Thyroid gland (tissue), 4 donors: ENCODE data around the gene LRPPRC. TPM values are rescaled to one million over a fixed set of nuclear protein-coding genes. Genes with fewer than 3 reads are reported as not detected.

ENCODE experiments used
- DNase-seq, 2 donors: peaks; one replicate each; pipeline ENCODE4 v3.0.0-alpha.2; 2019
- H3K27ac ChIP-seq, 3 donors: fragments of 200-600 bp; sonication (generic); 1 replicate in 2 of 3; 2 replicates in 1 of 3; pipeline ENCODE4 v1.5.1; 2016 to 2019; ENCODE audit warnings: mild to moderate bottlenecking in 1 of 3, moderate library complexity in 1 of 3
- H3K27me3 ChIP-seq: fragments of 200-600 bp; sonication (generic); one replicate; pipeline ENCODE4 v1.5.1; 2019
- H3K36me3 ChIP-seq, 2 donors: fragments of 200-600 bp; sonication (generic); one replicate each; pipeline ENCODE4 v1.5.1; 2016 to 2019
- H3K4me1 ChIP-seq, 2 donors: fragments of 200-600 bp; sonication (generic); one replicate each; pipeline ENCODE4 v1.5.1; 2017 to 2019
- H3K4me3 ChIP-seq, 3 donors: fragments of 200-600 bp; sonication (generic); replicated peaks in 1 of 3; 1 replicate in 2 of 3; 2 replicates in 1 of 3; pipeline ENCODE4 v1.5.1; 2016; ENCODE audit warnings: mild to moderate bottlenecking in 1 of 3
- H3K9me3 ChIP-seq: fragments of 200-600 bp; sonication (generic); one replicate; pipeline ENCODE4 v1.5.1; 2017
- POLR2A ChIP-seq, 2 donors: fragments of 450-650 bp; IDR thresholded peaks; one replicate each; pipeline ENCODE4 v1.6.1; 2017; ENCODE audit warnings: antibody characterized with exemption in 2 of 2, mild to moderate bottlenecking in 2 of 2, moderate library complexity in 1 of 2
- WGBS, 2 donors: methylation state at CpG; one replicate each; pipeline ENCODE4 v1.1.5; 2017; 5-methylcytosine and 5-hydroxymethylcytosine counted together
- intact Hi-C: fragments of 100-400 bp; cut with DNase I; formaldehyde crosslinking; loops from one replicate; pipeline ENCODE4 v1.15.1; 2023
- total RNA-seq, 4 donors: library from RNA; depleted of rRNA; stranded (reverse); fragments of >200 nt; gene quantifications; one replicate each; pipeline ENCODE4 v1.2.3, GENCODE V29; 2016
- TF ChIP-seq, protein P1 (sequence below), 6 experiments: fragments of 200-600 bp in 3 of 6; fragments of 450-650 bp in 3 of 6; sonication (generic) in 3 of 6; IDR thresholded peaks; one replicate each; pipeline ENCODE4 v1.5.1; 2016 to 2019; ENCODE audit warnings: antibody characterized with exemption in 6 of 6, mild to moderate bottlenecking in 2 of 6, inconsistent platforms in 1 of 6, moderate library complexity in 1 of 6

Gene LRPPRC
- total RNA-seq, 4 donors from 2014 or later, result 47.5 to 79.3 (median 54.9) TPM

DNA sequence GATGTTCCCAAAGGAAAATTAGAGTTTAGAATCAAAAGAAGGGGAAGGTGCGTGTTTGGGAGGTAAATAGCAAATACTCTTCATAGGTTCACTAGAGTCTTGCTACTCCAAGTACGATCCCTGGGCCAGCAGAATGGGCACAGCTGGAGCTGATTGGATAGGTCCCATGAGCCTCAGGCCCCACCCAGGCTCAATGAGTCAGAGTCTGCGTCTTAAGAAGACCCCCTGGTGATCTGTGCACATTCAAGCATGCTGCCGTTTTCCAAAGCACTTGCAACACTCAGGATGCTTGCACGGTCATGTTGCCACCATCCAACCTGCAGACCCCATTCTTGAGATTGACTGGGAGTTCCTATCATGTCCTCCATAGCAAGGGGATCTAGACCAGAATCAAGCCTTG, 116.5 kb downstream of the LRPPRC start:
- no peaks in the 10 kb centered on the region for H3K27me3 ChIP-seq
- intact Hi-C loops, result loop anchor here (10.0 kb wide), 1 partner anchor 1076 kb away; no protein-coding TSS in a partner anchor
- WGBS, 2 donors, result 63 to 70% methylated on average over 5 of the region's 5 CpGs
- no peak for TF ChIP-seq POLR2A (IDR thresholded peaks at IDR 0.05)
- TF ChIP-seq, protein P1, sequence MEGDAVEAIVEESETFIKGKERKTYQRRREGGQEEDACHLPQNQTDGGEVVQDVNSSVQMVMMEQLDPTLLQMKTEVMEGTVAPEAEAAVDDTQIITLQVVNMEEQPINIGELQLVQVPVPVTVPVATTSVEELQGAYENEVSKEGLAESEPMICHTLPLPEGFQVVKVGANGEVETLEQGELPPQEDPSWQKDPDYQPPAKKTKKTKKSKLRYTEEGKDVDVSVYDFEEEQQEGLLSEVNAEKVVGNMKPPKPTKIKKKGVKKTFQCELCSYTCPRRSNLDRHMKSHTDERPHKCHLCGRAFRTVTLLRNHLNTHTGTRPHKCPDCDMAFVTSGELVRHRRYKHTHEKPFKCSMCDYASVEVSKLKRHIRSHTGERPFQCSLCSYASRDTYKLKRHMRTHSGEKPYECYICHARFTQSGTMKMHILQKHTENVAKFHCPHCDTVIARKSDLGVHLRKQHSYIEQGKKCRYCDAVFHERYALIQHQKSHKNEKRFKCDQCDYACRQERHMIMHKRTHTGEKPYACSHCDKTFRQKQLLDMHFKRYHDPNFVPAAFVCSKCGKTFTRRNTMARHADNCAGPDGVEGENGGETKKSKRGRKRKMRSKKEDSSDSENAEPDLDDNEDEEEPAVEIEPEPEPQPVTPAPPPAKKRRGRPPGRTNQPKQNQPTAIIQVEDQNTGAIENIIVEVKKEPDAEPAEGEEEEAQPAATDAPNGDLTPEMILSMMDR (IDR thresholded peaks at IDR 0.05), result no peak
- no peak overlapping the region for H3K27ac ChIP-seq
- peaks cover 0 to 4% of the 10 kb centered on the region in 2 donors for H3K4me1 ChIP-seq
- H3K36me3 ChIP-seq, result no peaks in the 10 kb centered on the region
- H3K4me3 ChIP-seq, result no peak overlapping the region
- no peaks in the 10 kb centered on the region for H3K9me3 ChIP-seq
- DNase-seq, result no peak

DNA sequence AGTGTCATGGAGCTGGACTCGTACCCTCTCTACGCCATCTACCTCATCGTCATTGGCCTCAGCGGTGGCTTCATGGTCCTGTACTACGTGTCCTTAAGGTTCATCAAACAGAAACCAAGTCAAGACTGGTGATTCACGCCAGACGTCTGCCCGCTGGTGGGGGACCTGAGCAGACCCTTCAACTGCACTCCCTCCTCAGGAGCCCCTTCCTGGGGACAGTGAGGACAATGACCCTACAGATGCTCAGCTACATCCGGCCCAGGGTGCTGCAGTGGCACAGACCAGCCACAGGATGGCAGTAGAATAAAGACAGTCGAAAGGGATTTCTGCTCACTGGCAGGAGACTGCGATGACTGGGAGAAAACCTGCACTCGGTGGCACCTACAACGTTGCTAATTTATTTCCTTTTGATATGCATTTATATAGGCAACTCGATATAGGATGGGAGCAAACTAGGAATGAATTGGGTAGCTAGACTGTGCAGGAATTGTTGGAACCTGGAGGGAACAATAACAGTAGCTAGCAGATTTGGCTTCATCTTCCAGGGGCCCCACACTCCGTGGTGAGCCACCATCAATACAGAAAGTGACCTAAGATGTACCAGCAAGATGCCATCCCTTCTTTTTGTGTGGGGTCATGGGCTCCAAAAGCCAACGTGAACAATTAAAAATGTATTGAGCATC, 117.9 kb downstream of the LRPPRC start:
- TF ChIP-seq, protein P1 (IDR thresholded peaks at IDR 0.05), result peak; percentile 79 to 97 (median 84)
- no peak for TF ChIP-seq POLR2A (IDR thresholded peaks at IDR 0.05)
- intact Hi-C loops, result loop anchor here (10.0 kb wide), 1 partner anchor 1077 kb away; no protein-coding TSS in a partner anchor
- no peaks in the 10 kb centered on the region for H3K9me3 ChIP-seq
- peak; percentile 59 to 67 for DNase-seq
- no peak overlapping the region for H3K4me3 ChIP-seq
- 33 to 38% methylated on average over 16 of the region's 16 CpGs for WGBS, 2 donors
- no peak overlapping the region for H3K27ac ChIP-seq
- H3K36me3 ChIP-seq, result no peaks in the 10 kb centered on the region
- no peaks in the 10 kb centered on the region for H3K27me3 ChIP-seq
- peaks cover 0 to 4% of the 10 kb centered on the region in 2 donors for H3K4me1 ChIP-seq

DNA sequence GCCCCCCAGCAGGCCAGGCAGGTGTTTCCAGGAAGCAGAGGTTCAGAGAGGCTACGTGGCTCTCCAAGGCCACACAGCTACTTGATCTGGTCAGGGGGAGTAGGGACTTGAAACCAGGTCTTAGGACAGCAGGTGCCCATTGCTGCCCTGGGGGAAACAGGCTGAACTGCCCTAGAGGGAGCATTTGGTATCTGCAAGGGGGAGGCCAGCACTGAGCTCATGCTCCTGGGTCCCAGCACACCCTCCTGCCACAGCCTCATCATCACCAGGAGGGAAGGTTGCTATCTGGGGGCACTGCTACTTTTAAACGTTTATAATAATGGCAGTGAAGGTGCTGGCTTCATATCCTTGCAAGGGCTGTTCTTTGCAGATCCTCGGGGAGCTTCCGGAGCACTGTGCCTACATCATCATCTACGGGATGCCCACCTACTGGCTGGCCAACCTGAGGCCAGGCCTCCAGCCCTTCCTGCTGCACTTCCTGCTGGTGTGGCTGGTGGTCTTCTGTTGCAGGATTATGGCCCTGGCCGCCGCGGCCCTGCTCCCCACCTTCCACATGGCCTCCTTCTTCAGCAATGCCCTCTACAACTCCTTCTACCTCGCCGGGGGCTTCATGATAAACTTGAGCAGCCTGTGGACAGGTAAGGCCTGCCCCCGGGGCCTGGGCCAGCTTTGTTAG, 120.9 kb downstream of the LRPPRC start:
- TF ChIP-seq, protein P1 (IDR thresholded peaks at IDR 0.05), result no peak
- TF ChIP-seq POLR2A (IDR thresholded peaks at IDR 0.05), result no peak
- H3K4me1 ChIP-seq, result no peaks in the 10 kb centered on the region
- no peak overlapping the region for H3K4me3 ChIP-seq
- H3K27me3 ChIP-seq, result no peaks in the 10 kb centered on the region
- intact Hi-C loops, result loop anchor here (10.0 kb wide), 1 partner anchor 1080 kb away; no protein-coding TSS in a partner anchor
- no peaks in the 10 kb centered on the region for H3K9me3 ChIP-seq
- DNase-seq, result no peak
- H3K27ac ChIP-seq, result no peak overlapping the region
- no peaks in the 10 kb centered on the region for H3K36me3 ChIP-seq
- WGBS, 2 donors, result 85 to 89% methylated on average over 11 of the region's 11 CpGs

DNA sequence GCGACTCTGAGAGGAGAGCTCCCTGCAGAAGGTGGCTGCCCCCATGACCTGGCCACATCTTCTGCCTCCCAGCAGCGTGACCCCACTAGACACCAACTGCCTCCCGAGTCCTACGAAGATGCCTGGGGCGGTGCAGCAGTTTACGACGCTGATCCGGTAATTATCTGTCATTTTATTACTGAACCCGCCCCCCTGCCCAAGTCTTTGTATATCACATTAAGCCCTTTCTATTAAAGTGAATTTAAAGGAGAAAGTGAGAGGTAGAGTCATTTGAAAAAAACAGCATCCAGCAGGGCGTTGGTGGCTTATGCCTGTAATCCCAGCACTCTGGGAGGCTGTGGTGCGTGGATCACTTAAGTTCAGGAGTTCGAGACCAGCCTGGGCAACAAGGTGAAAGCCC, 123.6 kb downstream of the LRPPRC start:
- no peaks in the 10 kb centered on the region for H3K27me3 ChIP-seq
- H3K27ac ChIP-seq, result no peak overlapping the region
- intact Hi-C loops, result loop anchor here (10.0 kb wide), 1 partner anchor 1083 kb away; no protein-coding TSS in a partner anchor
- 87 to 90% methylated on average over 12 of the region's 12 CpGs for WGBS, 2 donors
- no peak for DNase-seq
- H3K36me3 ChIP-seq, result no peaks in the 10 kb centered on the region
- H3K4me1 ChIP-seq, result no peaks in the 10 kb centered on the region
- H3K9me3 ChIP-seq, result no peaks in the 10 kb centered on the region
- TF ChIP-seq POLR2A (IDR thresholded peaks at IDR 0.05), result no peak
- TF ChIP-seq, protein P1 (IDR thresholded peaks at IDR 0.05), result no peak
- H3K4me3 ChIP-seq, result no peak overlapping the region

DNA sequence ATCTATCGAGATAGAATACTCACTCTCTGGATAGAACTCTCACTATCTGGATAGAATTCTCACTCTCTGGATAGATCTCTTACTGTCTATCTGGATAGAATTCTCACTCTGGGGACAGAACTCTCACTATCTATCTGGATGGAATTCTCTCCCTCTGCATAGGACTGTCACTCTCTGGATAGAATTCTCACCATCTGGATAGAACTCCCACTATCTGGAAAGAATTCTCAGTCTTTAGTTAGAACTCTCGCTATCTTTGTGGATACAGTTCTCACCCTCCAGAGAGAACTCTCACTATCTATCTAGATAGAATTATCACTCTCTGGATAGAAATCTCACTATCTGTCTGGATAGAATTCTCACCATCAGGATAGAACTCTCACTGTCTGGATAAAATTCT, 140.5 kb downstream of the LRPPRC start:
- 80 to 88% methylated on average over 2 of the region's 2 CpGs for WGBS, 2 donors
- Histone ChIP-seq H3K4me3 (no peak overlapping the region), H3K9me3 (no peaks in the 10 kb centered on the region), H3K27me3 (peaks cover 3% of the 10 kb centered on the region), H3K4me1 (no peaks in the 10 kb centered on the region), H3K27ac (no peak overlapping the region), H3K36me3 (no peaks in the 10 kb centered on the region)
- intact Hi-C loops, result no loop called here
- TF ChIP-seq POLR2A (IDR thresholded peaks at IDR 0.05), result no peak
- TF ChIP-seq, protein P1 (IDR thresholded peaks at IDR 0.05), result no peak
- no peak for DNase-seq
